CD4-positive, alpha-beta memory T cell (primary cell): ENCODE results near the gene ZNF91. TPM values are rescaled to one million over a fixed set of nuclear protein-coding genes. Genes with fewer than 3 reads are reported as not detected.

ENCODE experiments used
- CTCF ChIA-PET: fragments of 350-600 bp; sonication (Branson Sonifier 250); formaldehyde crosslinking; loops from one replicate; lab custom pipeline; 2021; ENCODE audit warnings: inconsistent platforms; ENCODE audit not compliant: partially characterized antibody; lab: Charles Lee
- POLR2A ChIA-PET: fragments of 350-600 bp; sonication (Branson Sonifier 250); formaldehyde crosslinking; loops from one replicate; lab custom pipeline; 2021; ENCODE audit not compliant: partially characterized antibody; lab: Charles Lee
- DNase-seq, 5 donors: peaks; one replicate each; pipeline versions ENCODE4 v3.0.0 to v3.0.0-alpha.2; 2020 to 2022; ENCODE audit warnings: mixed read lengths in 1 of 5
- H3K27ac ChIP-seq: one replicate; pipeline ENCODE4 v1.7.0; 2013; ENCODE audit warnings: low read depth, low read length
- H3K27me3 ChIP-seq: 2 replicates; pipeline ENCODE4 v1.7.0; 2013; ENCODE audit warnings: mild to moderate bottlenecking, low read length, moderate library complexity; ENCODE audit not compliant: insufficient read depth
- H3K36me3 ChIP-seq: 2 replicates; pipeline ENCODE4 v1.7.0; 2013; ENCODE audit warnings: mild to moderate bottlenecking, low read length, moderate library complexity; ENCODE audit not compliant: insufficient read depth
- H3K4me1 ChIP-seq: 2 replicates; pipeline ENCODE4 v1.7.0; 2013; ENCODE audit warnings: mild to moderate bottlenecking, low read length, moderate library complexity; ENCODE audit not compliant: insufficient read depth
- H3K4me3 ChIP-seq, 2 donors: one replicate each; pipeline ENCODE4 v1.7.0; 2013; ENCODE audit warnings: low read length in 2 of 2, mild to moderate bottlenecking in 1 of 2
- H3K9me3 ChIP-seq, 2 donors: one replicate each; pipeline ENCODE4 v1.7.0; 2013; ENCODE audit warnings: low read length in 2 of 2, control low read depth in 1 of 2; ENCODE audit not compliant: control insufficient read depth in 1 of 2
- H3K27ac Mint-ChIP-seq, 7 donors: one replicate each; pipeline ENCODE4 v1.8.0; 2020 to 2021; ENCODE audit warnings: mixed read lengths in 7 of 7, mild to moderate bottlenecking in 6 of 7, inconsistent platforms in 3 of 7, moderate library complexity in 3 of 7
- H3K27me3 Mint-ChIP-seq, 2 donors: one replicate each; pipeline ENCODE4 v1.8.0; 2020 to 2021; ENCODE audit warnings: mixed read lengths in 2 of 2
- H3K36me3 Mint-ChIP-seq, 2 donors: one replicate each; pipeline ENCODE4 v1.8.0; 2020 to 2021; ENCODE audit warnings: mixed read lengths in 2 of 2, inconsistent platforms in 1 of 2, mild to moderate bottlenecking in 1 of 2
- H3K4me1 Mint-ChIP-seq, 4 donors: one replicate each; pipeline ENCODE4 v1.8.0; 2020 to 2021; ENCODE audit warnings: mixed read lengths in 4 of 4, mild to moderate bottlenecking in 1 of 4
- H3K4me3 Mint-ChIP-seq, 8 donors: one replicate each; pipeline ENCODE4 v1.8.0; 2020 to 2021; ENCODE audit warnings: mixed read lengths in 8 of 8, mild to moderate bottlenecking in 7 of 8, moderate library complexity in 6 of 8, inconsistent platforms in 3 of 8
- H3K9me3 Mint-ChIP-seq, 8 donors: one replicate each; pipeline ENCODE4 v1.8.0; 2020 to 2021; ENCODE audit warnings: mixed read lengths in 8 of 8, mild to moderate bottlenecking in 5 of 8, inconsistent platforms in 3 of 8, moderate library complexity in 1 of 8
- intact Hi-C: fragments of 100-400 bp; cut with micrococcal nuclease; formaldehyde crosslinking; loops from one replicate; pipeline ENCODE4 v1.15.1; 2023
- polyA plus RNA-seq, 2 donors: library from polyadenylated mRNA; unstranded; fragments of 300-500 nt; fragmentation: Illumina TruSeq; gene quantifications; one replicate each; pipeline ENCODE4 v1.2.3, GENCODE V29; 2021
- total RNA-seq, 2 experiments: library from RNA; stranded (reverse); gene quantifications; one replicate each; pipeline ENCODE4 v1.2.3, GENCODE V29; 2021

Gene ZNF91
- total and polyA plus RNA-seq, 4 experiments from 2014 or later, result 8.9 to 113 (median 79.3) TPM

DNA sequence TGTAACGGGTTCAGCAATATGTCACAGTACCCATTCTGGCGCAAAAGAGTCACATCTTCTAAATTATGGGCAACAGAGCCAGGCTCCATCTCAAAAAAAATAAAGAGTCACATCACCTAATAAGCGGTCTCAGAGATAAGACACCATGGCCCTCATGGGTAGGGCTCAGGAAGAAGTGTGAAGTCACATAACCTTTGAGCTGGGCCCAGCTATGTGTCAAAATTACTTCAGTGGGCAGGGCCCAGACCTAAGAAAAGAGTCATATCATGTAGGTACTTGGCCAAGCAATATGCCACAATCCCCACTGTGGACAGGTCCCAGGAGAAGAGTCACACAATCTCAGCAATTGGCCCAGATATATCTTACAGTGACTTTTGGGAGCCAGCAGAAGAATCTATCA lies 11.4 kb upstream of the ZNF91 start:
- Mint-ChIP-seq H3K36me3 (no peaks in the 10 kb centered on the region), H3K4me3 (no peak overlapping the region), H3K9me3 (peaks cover 0 to 2% (median 0%) of the 10 kb centered on the region in 8 donors), H3K4me1 (no peaks in the 10 kb centered on the region), H3K27me3 (no peaks in the 10 kb centered on the region), H3K27ac (no peak overlapping the region)
- intact Hi-C loops, result no loop called here
- no peak overlapping the region for H3K27ac ChIP-seq
- H3K4me3 ChIP-seq, result no peak overlapping the region
- H3K4me1 ChIP-seq, result no peaks in the 10 kb centered on the region
- ChIA-PET CTCF (no interaction called here), POLR2A (no interaction called here)
- no peaks in the 10 kb centered on the region for H3K9me3 ChIP-seq
- H3K36me3 ChIP-seq, result no peaks in the 10 kb centered on the region
- H3K27me3 ChIP-seq, result no peaks in the 10 kb centered on the region
- DNase-seq, result no peak

DNA sequence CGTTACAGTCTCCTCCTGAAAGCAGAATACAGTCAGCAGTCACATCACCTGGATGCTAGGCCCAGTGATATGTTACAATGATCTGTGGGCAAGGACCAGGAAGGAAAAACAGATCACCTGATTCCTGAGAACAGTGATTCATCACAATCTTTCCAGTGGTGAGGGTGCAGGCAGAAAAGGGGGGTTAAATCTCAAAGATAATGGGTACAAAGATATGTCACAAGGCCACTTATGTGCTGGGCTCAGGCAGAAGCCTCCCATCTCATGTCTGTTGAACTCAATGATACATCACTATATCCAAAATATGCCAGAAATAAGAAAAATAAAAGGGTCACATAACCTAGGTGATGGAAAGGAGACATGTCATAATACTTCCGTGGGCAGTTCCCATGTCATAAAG lies 10.8 kb upstream of the ZNF91 start:
- H3K27ac Mint-ChIP-seq, result no peak overlapping the region
- H3K4me3 Mint-ChIP-seq, result no peak overlapping the region
- no peaks in the 10 kb centered on the region for H3K27me3 Mint-ChIP-seq
- CTCF ChIA-PET, result no interaction called here
- no peaks in the 10 kb centered on the region for H3K36me3 ChIP-seq
- no peak overlapping the region for H3K27ac ChIP-seq
- intact Hi-C loops, result no loop called here
- POLR2A ChIA-PET, result no interaction called here
- H3K9me3 Mint-ChIP-seq, result peaks cover 0 to 2% (median 0%) of the 10 kb centered on the region in 8 donors
- no peaks in the 10 kb centered on the region for H3K4me1 ChIP-seq
- H3K9me3 ChIP-seq, result no peaks in the 10 kb centered on the region
- no peak for DNase-seq
- H3K4me1 Mint-ChIP-seq, result no peaks in the 10 kb centered on the region
- no peak overlapping the region for H3K4me3 ChIP-seq
- H3K27me3 ChIP-seq, result no peaks in the 10 kb centered on the region
- no peaks in the 10 kb centered on the region for H3K36me3 Mint-ChIP-seq

DNA sequence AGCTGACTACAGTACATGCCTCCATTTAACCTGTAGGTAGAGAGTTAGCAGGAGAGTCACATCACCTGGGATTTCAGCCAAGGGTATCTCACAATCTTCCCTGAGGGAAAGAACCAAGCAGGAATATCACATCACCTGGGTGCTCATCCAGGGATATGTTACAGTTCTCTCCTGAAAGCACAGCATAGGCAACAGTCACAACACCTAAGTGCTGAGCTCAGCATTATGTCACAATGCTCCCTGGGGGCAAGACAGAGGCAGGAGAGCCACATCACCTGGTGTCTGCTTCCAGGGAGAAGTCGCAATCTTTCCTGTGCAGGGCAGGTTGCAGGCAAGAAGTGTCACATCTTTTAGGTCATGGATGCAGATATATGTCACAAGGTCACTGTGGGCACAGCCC lies 9.4 kb upstream of the ZNF91 start:
- Histone ChIP-seq H3K4me1 (no peaks in the 10 kb centered on the region), H3K27ac (no peak overlapping the region), H3K27me3 (no peaks in the 10 kb centered on the region), H3K9me3 (no peaks in the 10 kb centered on the region), H3K4me3 (no peak overlapping the region), H3K36me3 (no peaks in the 10 kb centered on the region)
- Mint-ChIP-seq H3K27ac (no peak overlapping the region), H3K9me3 (peaks cover 0 to 2% (median 0%) of the 10 kb centered on the region in 8 donors), H3K27me3 (no peaks in the 10 kb centered on the region), H3K36me3 (no peaks in the 10 kb centered on the region), H3K4me1 (no peaks in the 10 kb centered on the region), H3K4me3 (no peak overlapping the region)
- intact Hi-C loops, result no loop called here
- POLR2A ChIA-PET, result no interaction called here
- no peak for DNase-seq
- CTCF ChIA-PET, result no interaction called here

DNA sequence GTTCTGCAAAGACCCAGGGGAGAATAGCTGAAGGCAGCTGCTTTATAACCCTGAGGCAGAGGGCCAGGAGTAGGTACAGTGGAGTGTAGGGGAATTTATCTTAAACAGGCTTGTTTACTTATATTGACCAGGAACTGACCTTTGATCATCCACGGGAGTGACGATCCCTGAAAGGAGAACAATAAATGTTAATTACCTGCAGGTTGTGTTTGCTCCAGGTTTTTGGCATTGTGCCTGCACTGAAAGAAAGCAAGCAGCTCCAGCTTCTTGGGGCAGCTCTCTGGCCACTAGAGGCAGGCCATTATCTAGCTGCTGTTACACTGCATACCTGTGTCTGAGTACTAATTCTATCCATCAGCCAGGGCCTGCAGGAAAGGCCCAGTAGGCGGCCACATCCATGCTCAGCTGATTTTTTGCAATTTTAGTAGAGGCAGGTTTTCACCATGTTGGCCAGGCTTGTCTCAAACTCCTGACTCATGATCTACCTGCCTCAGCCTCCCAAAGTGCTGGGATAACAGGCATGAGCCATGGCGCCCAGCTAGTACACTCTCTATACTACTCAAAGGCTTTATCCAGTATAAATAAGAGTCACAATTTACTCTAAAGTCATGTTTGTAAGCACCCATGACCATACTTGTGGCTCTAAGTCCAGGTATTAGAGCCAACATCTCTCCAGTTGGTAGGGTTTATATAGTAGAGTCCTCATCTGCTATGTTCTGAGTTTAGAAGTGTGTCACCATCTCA lies 8.5 kb upstream of the ZNF91 start:
- no peaks in the 10 kb centered on the region for H3K4me1 Mint-ChIP-seq
- ChIA-PET CTCF (no interaction called here), POLR2A (no interaction called here)
- H3K4me3 ChIP-seq, result no peak overlapping the region
- H3K27ac Mint-ChIP-seq, result no peak overlapping the region
- H3K27ac ChIP-seq, result no peak overlapping the region
- no peak overlapping the region for H3K4me3 Mint-ChIP-seq
- peaks cover 0 to 2% (median 0%) of the 10 kb centered on the region in 8 donors for H3K9me3 Mint-ChIP-seq
- no peaks in the 10 kb centered on the region for H3K27me3 Mint-ChIP-seq
- H3K4me1 ChIP-seq, result no peaks in the 10 kb centered on the region
- H3K36me3 ChIP-seq, result no peaks in the 10 kb centered on the region
- H3K36me3 Mint-ChIP-seq, result no peaks in the 10 kb centered on the region
- no peaks in the 10 kb centered on the region for H3K9me3 ChIP-seq
- no peaks in the 10 kb centered on the region for H3K27me3 ChIP-seq
- no peak for DNase-seq
- intact Hi-C loops, result no loop called here

DNA sequence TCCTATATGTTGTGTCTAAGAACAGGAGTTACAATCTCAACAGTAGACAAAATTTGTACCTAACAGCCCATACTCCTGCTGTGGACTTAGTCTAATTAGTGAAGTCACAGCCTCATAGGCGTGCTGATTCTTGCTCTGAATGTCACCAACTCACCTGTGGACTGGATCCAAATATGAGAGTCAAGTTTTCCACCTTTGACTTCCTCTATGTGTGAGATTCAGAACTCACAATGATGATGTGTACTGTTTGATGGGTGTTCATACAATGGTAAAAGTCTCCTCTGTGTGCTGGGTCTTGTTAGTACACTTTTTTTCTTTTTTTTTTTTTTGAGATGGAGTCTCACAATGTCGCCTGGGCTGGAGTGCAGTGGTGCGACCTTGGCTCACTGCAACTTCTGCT lies 7.8 kb upstream of the ZNF91 start:
- H3K27ac ChIP-seq, result no peak overlapping the region
- Mint-ChIP-seq H3K27me3 (no peaks in the 10 kb centered on the region), H3K27ac (no peak overlapping the region), H3K4me1 (no peaks in the 10 kb centered on the region), H3K9me3 (peaks cover 0 to 2% (median 0%) of the 10 kb centered on the region in 8 donors), H3K4me3 (no peak overlapping the region), H3K36me3 (no peaks in the 10 kb centered on the region)
- no peak overlapping the region for H3K4me3 ChIP-seq
- H3K36me3 ChIP-seq, result no peaks in the 10 kb centered on the region
- no peak for DNase-seq
- H3K4me1 ChIP-seq, result no peaks in the 10 kb centered on the region
- ChIA-PET POLR2A (no interaction called here), CTCF (no interaction called here)
- intact Hi-C loops, result no loop called here
- H3K9me3 ChIP-seq, result no peaks in the 10 kb centered on the region
- no peaks in the 10 kb centered on the region for H3K27me3 ChIP-seq

DNA sequence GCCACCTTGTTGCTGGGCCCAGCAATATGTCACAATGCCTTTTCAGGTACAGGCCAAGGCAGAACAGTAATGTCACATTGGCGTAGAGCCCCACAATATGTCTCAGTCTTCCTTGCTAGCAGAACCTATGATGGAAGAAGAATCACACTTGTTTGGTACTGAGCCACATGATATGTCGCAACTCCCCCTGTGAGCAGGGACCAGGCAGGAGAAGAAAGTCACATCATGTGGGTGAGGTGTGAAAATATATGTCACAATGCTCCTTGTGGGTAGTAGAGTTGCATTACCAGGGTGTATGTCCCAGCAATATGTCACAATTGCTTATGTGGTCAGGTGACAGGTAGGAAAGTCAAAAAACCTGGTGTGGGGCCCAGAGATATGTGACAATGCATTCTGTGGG lies 7.1 kb upstream of the ZNF91 start:
- Histone ChIP-seq H3K36me3 (no peaks in the 10 kb centered on the region), H3K27ac (no peak overlapping the region), H3K4me1 (no peaks in the 10 kb centered on the region), H3K27me3 (no peaks in the 10 kb centered on the region), H3K9me3 (no peaks in the 10 kb centered on the region), H3K4me3 (no peak overlapping the region)
- Mint-ChIP-seq H3K27ac (no peak overlapping the region), H3K27me3 (no peaks in the 10 kb centered on the region), H3K9me3 (peaks cover 0 to 2% (median 0%) of the 10 kb centered on the region in 8 donors), H3K4me1 (no peaks in the 10 kb centered on the region), H3K4me3 (no peak overlapping the region), H3K36me3 (no peaks in the 10 kb centered on the region)
- no peak for DNase-seq
- ChIA-PET CTCF (no interaction called here), POLR2A (no interaction called here)
- intact Hi-C loops, result no loop called here

DNA sequence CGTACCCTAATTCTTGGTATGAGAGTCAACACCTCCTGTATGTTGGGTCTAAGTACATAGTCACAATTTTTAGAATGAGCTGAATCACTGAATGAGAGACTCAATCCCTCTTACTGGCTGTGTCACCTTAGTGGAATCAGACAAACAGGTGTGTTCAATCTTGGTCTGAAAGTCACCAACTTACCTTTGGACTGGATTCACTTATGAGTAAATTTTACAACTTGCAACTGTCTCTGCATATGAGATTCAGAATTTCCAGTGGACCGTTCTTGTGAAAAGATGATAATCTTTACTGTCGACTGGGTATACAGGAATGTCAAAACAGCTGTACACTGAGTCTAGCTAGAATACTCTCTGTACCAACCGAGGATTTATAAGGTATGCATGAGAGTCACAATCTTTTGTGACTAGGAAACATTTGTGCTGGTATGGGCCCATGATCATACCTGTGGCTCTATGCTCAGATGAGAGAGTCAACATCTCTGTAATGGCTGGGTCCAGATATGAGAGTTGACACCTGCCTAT lies 5.9 kb upstream of the ZNF91 start:
- Histone ChIP-seq H3K9me3 (no peaks in the 10 kb centered on the region), H3K27me3 (no peaks in the 10 kb centered on the region), H3K4me3 (no peak overlapping the region), H3K27ac (no peak overlapping the region), H3K36me3 (no peaks in the 10 kb centered on the region), H3K4me1 (no peaks in the 10 kb centered on the region)
- no peaks in the 10 kb centered on the region for H3K27me3 Mint-ChIP-seq
- POLR2A ChIA-PET, result no interaction called here
- intact Hi-C loops, result no loop called here
- H3K36me3 Mint-ChIP-seq, result no peaks in the 10 kb centered on the region
- CTCF ChIA-PET, result no interaction called here
- no peak overlapping the region for H3K27ac Mint-ChIP-seq
- no peak for DNase-seq
- peaks cover 0 to 2% (median 0%) of the 10 kb centered on the region in 8 donors for H3K9me3 Mint-ChIP-seq
- no peak overlapping the region for H3K4me3 Mint-ChIP-seq
- no peaks in the 10 kb centered on the region for H3K4me1 Mint-ChIP-seq
